Neural progenitor cell (in vitro differentiated cells): ENCODE data around the gene NIT2. TPM values are rescaled to one million over a fixed set of nuclear protein-coding genes. Genes with fewer than 3 reads are reported as not detected.

ENCODE experiments used
- DNase-seq: peaks from one replicate; pipeline ENCODE4 v3.0.0-alpha.2; 2016; ENCODE audit warnings: low spot score
- H2AFZ ChIP-seq: fragments of 200-600 bp; sonication (generic); replicated peaks from 2 replicates; pipeline ENCODE4 v1.6.1; 2016; ENCODE audit warnings: antibody characterized with exemption
- H3F3A ChIP-seq: fragments of 200-600 bp; sonication (generic); 2 replicates; pipeline ENCODE4 v1.6.1; 2016; ENCODE audit warnings: antibody characterized with exemption, low read depth
- H3K27ac ChIP-seq: fragments of 200-600 bp; sonication (generic); 2 replicates; pipeline ENCODE4 v1.5.1; 2016; ENCODE audit warnings: mild to moderate bottlenecking
- H3K27me3 ChIP-seq: fragments of 200-600 bp; sonication (generic); 2 replicates; pipeline ENCODE4 v1.6.1; 2016; ENCODE audit warnings: mild to moderate bottlenecking, moderate library complexity
- H3K36me3 ChIP-seq: fragments of 200-600 bp; sonication (generic); 2 replicates; pipeline ENCODE4 v1.5.1; 2016
- H3K4me1 ChIP-seq: fragments of 200-600 bp; sonication (generic); 2 replicates; pipeline ENCODE4 v1.6.1; 2016; ENCODE audit warnings: mixed run types
- H3K4me2 ChIP-seq: fragments of 200-600 bp; sonication (generic); 2 replicates; pipeline ENCODE4 v1.6.1; 2016
- H3K4me3 ChIP-seq: fragments of 200-600 bp; sonication (generic); 2 replicates; pipeline ENCODE4 v1.5.1; 2016
- H3K79me2 ChIP-seq: fragments of 200-600 bp; sonication (generic); 2 replicates; pipeline ENCODE4 v1.6.1; 2016; ENCODE audit warnings: low read depth
- H3K9ac ChIP-seq: fragments of 200-600 bp; sonication (generic); 2 replicates; pipeline ENCODE4 v1.6.1; 2016
- H3K9me3 ChIP-seq: fragments of 200-600 bp; sonication (generic); 2 replicates; pipeline ENCODE4 v1.5.1; 2016; ENCODE audit warnings: low read depth
- H4K20me1 ChIP-seq: fragments of 200-600 bp; sonication (generic); 2 replicates; pipeline ENCODE4 v1.6.1; 2016; ENCODE audit warnings: low read depth
- H3K27ac Mint-ChIP-seq: 3 replicates; pipeline ENCODE4 v1.8.0; 2021; ENCODE audit warnings: mixed read lengths
- H3K27me3 Mint-ChIP-seq: 2 replicates; pipeline ENCODE4 v1.8.0; 2022; ENCODE audit warnings: low read depth, mild to moderate bottlenecking, inconsistent platforms, moderate library complexity, mixed read lengths; ENCODE audit not compliant: insufficient read depth
- H3K36me3 Mint-ChIP-seq: 3 replicates; pipeline ENCODE4 v1.8.0; 2021; ENCODE audit warnings: mixed read lengths
- H3K4me1 Mint-ChIP-seq: 3 replicates; pipeline ENCODE4 v1.8.0; 2021; ENCODE audit warnings: mixed read lengths
- H3K4me3 Mint-ChIP-seq: 3 replicates; pipeline ENCODE4 v1.8.0; 2021; ENCODE audit warnings: mild to moderate bottlenecking, moderate library complexity, mixed read lengths
- H3K9me3 Mint-ChIP-seq: 3 replicates; pipeline ENCODE4 v1.8.0; 2020; ENCODE audit warnings: mixed read lengths
- CTCF ChIP-seq: fragments of 200-600 bp; sonication (generic); IDR thresholded peaks from 2 replicates; pipeline ENCODE4 v1.5.1; 2017; ENCODE audit warnings: antibody characterized with exemption, mild to moderate bottlenecking
- EZH2 ChIP-seq: fragments of 200-600 bp; sonication (generic); IDR thresholded peaks from 2 replicates; pipeline ENCODE4 v1.6.1; 2017; ENCODE audit warnings: antibody characterized with exemption, mild to moderate bottlenecking, moderate library complexity
- EZH2phosphoT487 ChIP-seq: fragments of 200-600 bp; sonication (generic); IDR thresholded peaks from 2 replicates; pipeline ENCODE4 v1.6.1; 2017; ENCODE audit warnings: antibody characterized with exemption
- total RNA-seq: library from RNA; depleted of rRNA; stranded (reverse); fragments of >200 nt; gene quantifications from 2 replicates; pipeline ENCODE4 v1.2.3, GENCODE V29; 2015; ENCODE audit warnings: low replicate concordance

NIT2 gene
- total RNA-seq: 18.6 and 33.1 TPM in 2 replicates

- Histone ChIP-seq H3F3A (no peaks in the 10 kb centered on the region), H3K27ac (no peak within 1 kb of the TSS), H3K9ac (no peak within 1 kb of the TSS), H2AFZ (peak within 1 kb of the TSS; percentile 97), H3K9me3 (no peaks in the 10 kb centered on the region), H4K20me1 (no peaks in the 10 kb centered on the region), H3K79me2 (no peaks in the 10 kb centered on the region), H3K27me3 (peaks cover 20% of the 10 kb centered on the region), H3K4me2 (peak within 1 kb of the TSS; percentile 75), H3K4me1 (peaks cover 5% of the 10 kb centered on the region), H3K36me3 (no peaks in the 10 kb centered on the region), H3K4me3 (peak within 1 kb of the TSS; percentile 65)
- peak within 1 kb of the TSS; percentile 93 for H3K4me3 Mint-ChIP-seq
- H3K4me1 Mint-ChIP-seq: peaks cover 21% of the 10 kb centered on the region
- H3K36me3 Mint-ChIP-seq: no peaks in the 10 kb centered on the region
- H3K27ac Mint-ChIP-seq: peak within 1 kb of the TSS; percentile 27
- no peaks in the 10 kb centered on the region for H3K9me3 Mint-ChIP-seq
- no peaks in the 10 kb centered on the region for H3K27me3 Mint-ChIP-seq
- TF ChIP-seq EZH2phosphoT487: no peak
- no peak for TF ChIP-seq EZH2
- TF ChIP-seq CTCF: no peak
- peak; percentile 98 for DNase-seq
Measured at GRCh38 chr3:100334488-100335351, at the start of gene NIT2. NIT2 (plus strand) TSS chr3:100334757; CDS start chr3:100334792, 35 bp downstream.

- H3K36me3 Mint-ChIP-seq: peaks cover 5% of the 10 kb centered on the region
- Histone ChIP-seq H4K20me1 (no peaks in the 10 kb centered on the region), H3K4me3 (no peak overlapping the region), H3K4me2 (no peak overlapping the region), H3K9me3 (no peaks in the 10 kb centered on the region), H3K9ac (no peak overlapping the region), H3F3A (no peaks in the 10 kb centered on the region), H2AFZ (no peak overlapping the region), H3K4me1 (no peaks in the 10 kb centered on the region), H3K36me3 (peaks cover 2% of the 10 kb centered on the region), H3K27me3 (no peaks in the 10 kb centered on the region), H3K79me2 (no peaks in the 10 kb centered on the region), H3K27ac (no peak overlapping the region)
- H3K9me3 Mint-ChIP-seq: no peaks in the 10 kb centered on the region
- H3K27me3 Mint-ChIP-seq: no peaks in the 10 kb centered on the region
- no peak overlapping the region for H3K27ac Mint-ChIP-seq
- H3K4me3 Mint-ChIP-seq: no peak overlapping the region
- TF ChIP-seq EZH2 (no peak), CTCF (no peak), EZH2phosphoT487 (no peak)
- DNase-seq: no peak
- H3K4me1 Mint-ChIP-seq: no peaks in the 10 kb centered on the region
Measured at GRCh38 chr3:100288288-100288894, 46.2 kb upstream of the NIT2 start.

GRCh38 chr3:100289339-100289738 is 45.2 kb upstream of the NIT2 start:
- H4K20me1 ChIP-seq: no peaks in the 10 kb centered on the region
- Mint-ChIP-seq H3K27me3 (no peaks in the 10 kb centered on the region), H3K36me3 (peaks cover 5% of the 10 kb centered on the region), H3K9me3 (no peaks in the 10 kb centered on the region), H3K4me3 (no peak overlapping the region), H3K27ac (no peak overlapping the region), H3K4me1 (no peaks in the 10 kb centered on the region)
- no peak overlapping the region for H3K4me3 ChIP-seq
- no peaks in the 10 kb centered on the region for H3F3A ChIP-seq
- no peak overlapping the region for H3K9ac ChIP-seq
- no peaks in the 10 kb centered on the region for H3K4me1 ChIP-seq
- H3K27me3 ChIP-seq: no peaks in the 10 kb centered on the region
- H3K36me3 ChIP-seq: peaks cover 2% of the 10 kb centered on the region
- no peak overlapping the region for H2AFZ ChIP-seq
- no peak for TF ChIP-seq CTCF
- no peak for TF ChIP-seq EZH2phosphoT487
- TF ChIP-seq EZH2: no peak
- no peaks in the 10 kb centered on the region for H3K9me3 ChIP-seq
- H3K79me2 ChIP-seq: no peaks in the 10 kb centered on the region
- no peak overlapping the region for H3K27ac ChIP-seq
- H3K4me2 ChIP-seq: no peak overlapping the region
- DNase-seq: no peak
